HepG2 (cell line): ENCODE measurements around the gene CCDC73. TPM values are rescaled to one million over a fixed set of nuclear protein-coding genes. Genes with fewer than 3 reads are reported as not detected.
A peak's percentile ranks its signal among the peaks of the same experiment; 100 is the strongest.

ENCODE experiments used
- AGO1 ChIP-seq: fragments of 200-400 bp; formaldehyde crosslinking; IDR thresholded peaks from 2 replicates; pipeline ENCODE4 v1.6.1; 2017; ENCODE audit warnings: mild to moderate bottlenecking, low read depth, low read length, moderate library complexity; ENCODE audit not compliant: poor library complexity, severe bottlenecking
- ARNT ChIP-seq: fragments of 450-650 bp; IDR thresholded peaks from 2 replicates; pipeline ENCODE4 v1.6.1; 2017
- ASH2L ChIP-seq: fragments of 300-600, 200-600 bp; sonication (generic); IDR thresholded peaks from 2 replicates; pipeline ENCODE4 v1.7.0; 2017; ENCODE audit warnings: low read depth, mild to moderate bottlenecking, moderate library complexity, mixed read lengths, low read length; ENCODE audit not compliant: insufficient read length
- ATAD3A ChIP-seq: sonication (generic); formaldehyde crosslinking; IDR thresholded peaks from 2 replicates; pipeline ENCODE4 v1.4.0; 2020; ENCODE audit warnings: missing genetic modification reagents
- CENPX ChIP-seq: sonication (generic); formaldehyde crosslinking; IDR thresholded peaks from 2 replicates; pipeline ENCODE4 v1.9.0; 2021; ENCODE audit warnings: mild to moderate bottlenecking, missing genetic modification reagents, moderate library complexity
- HES4 ChIP-seq: sonication (generic); formaldehyde crosslinking; IDR thresholded peaks from 2 replicates; pipeline ENCODE4 v1.9.0; 2021; ENCODE audit warnings: mild to moderate bottlenecking, missing genetic modification reagents, borderline replicate concordance
- HNRNPUL1 ChIP-seq: fragments of 200-400 bp; formaldehyde crosslinking; IDR thresholded peaks from 2 replicates; pipeline ENCODE4 v1.6.1; 2017; ENCODE audit warnings: low read depth, mild to moderate bottlenecking, low read length, moderate library complexity
- KDM2A ChIP-seq: sonication (generic); formaldehyde crosslinking; IDR thresholded peaks from 2 replicates; pipeline ENCODE4 v1.4.0; 2020; ENCODE audit warnings: low read depth, missing genetic modification reagents, borderline replicate concordance
- KLF13 ChIP-seq: sonication (generic); formaldehyde crosslinking; IDR thresholded peaks from 2 replicates; pipeline ENCODE4 v1.4.0; 2020; ENCODE audit warnings: mild to moderate bottlenecking, missing genetic modification reagents
- PHF20 ChIP-seq: sonication (generic); formaldehyde crosslinking; IDR thresholded peaks from 2 replicates; pipeline ENCODE4 v1.5.0; 2020; ENCODE audit warnings: mild to moderate bottlenecking, missing genetic modification reagents
- REL ChIP-seq: sonication (generic); formaldehyde crosslinking; conservative IDR thresholded peaks from 2 replicates; pipeline ENCODE4 v1.8.0; 2022; ENCODE audit warnings: mild to moderate bottlenecking, missing genetic modification reagents, moderate library complexity
- TEAD3 ChIP-seq: optimal IDR thresholded peaks from 2 replicates; pipeline ENCODE3; 2016; ENCODE audit warnings: borderline replicate concordance
- TOPORS ChIP-seq: sonication (generic); formaldehyde crosslinking; IDR thresholded peaks from 2 replicates; pipeline ENCODE4 v1.8.0; 2023; ENCODE audit warnings: mild to moderate bottlenecking, missing genetic modification reagents
- XBP1 ChIP-seq: sonication (generic); formaldehyde crosslinking; IDR thresholded peaks from 2 replicates; pipeline ENCODE4 v1.5.0; 2020; ENCODE audit warnings: missing genetic modification reagents
- ZBTB7B ChIP-seq: sonication (generic); formaldehyde crosslinking; IDR thresholded peaks from 2 replicates; pipeline ENCODE4 v1.4.0; 2020; ENCODE audit warnings: missing genetic modification reagents
- ZFP36L2 ChIP-seq: sonication (generic); formaldehyde crosslinking; IDR thresholded peaks from 2 replicates; pipeline ENCODE4 v1.4.0; 2020; ENCODE audit warnings: missing genetic modification reagents
- ZFP90 ChIP-seq: sonication (generic); formaldehyde crosslinking; IDR thresholded peaks from 2 replicates; pipeline ENCODE4 v1.8.0; 2022; ENCODE audit warnings: missing genetic modification reagents, mild to moderate bottlenecking, inconsistent platforms, borderline replicate concordance
- ZNF234 ChIP-seq: sonication (generic); formaldehyde crosslinking; conservative IDR thresholded peaks from 2 replicates; pipeline ENCODE4 v1.5.1; 2020; ENCODE audit warnings: mild to moderate bottlenecking, missing genetic modification reagents
- ZNF335 ChIP-seq: sonication (generic); formaldehyde crosslinking; IDR thresholded peaks from 2 replicates; pipeline ENCODE4 v1.4.0; 2020; ENCODE audit warnings: missing genetic modification reagents
- ZNF572 ChIP-seq: sonication (generic); formaldehyde crosslinking; IDR thresholded peaks from 2 replicates; pipeline ENCODE4 v1.5.1; 2020; ENCODE audit warnings: mild to moderate bottlenecking, missing genetic modification reagents
- ZNF746 ChIP-seq: sonication (generic); formaldehyde crosslinking; IDR thresholded peaks from 2 replicates; pipeline ENCODE4 v1.8.0; 2022; ENCODE audit warnings: mild to moderate bottlenecking, missing genetic modification reagents
- ZNF761 ChIP-seq: sonication (generic); formaldehyde crosslinking; conservative IDR thresholded peaks from 2 replicates; pipeline ENCODE4 v1.4.0; 2020; ENCODE audit warnings: mild to moderate bottlenecking, missing genetic modification reagents
- polyA plus RNA-seq, 8 experiments: library from polyadenylated mRNA; depleted of rRNA in 3 of 8; stranded (reverse) in 7 of 8; unstranded in 1 of 8; fragments of >200 nt; fragmentation: Illumina TruSeq in 4 of 8; extraction: Trizol in 4 of 8; gene quantifications; 2 replicates each; pipeline versions ENCODE4 v1.2.1 to v1.2.3, GENCODE V29; 2011 to 2016; ENCODE audit warnings: low read depth in 4 of 8, missing spikeins in 1 of 8, mixed read lengths in 1 of 8; ENCODE audit not compliant: insufficient read depth in 1 of 8
- total RNA-seq, 5 experiments: library from RNA; depleted of rRNA; stranded (reverse); fragments of >200 nt; fragmentation: Illumina TruSeq; extraction: Trizol; gene quantifications; 2 replicates each; pipeline ENCODE4 v1.2.3, GENCODE V29; 2016; ENCODE audit warnings: low read depth in 1 of 5
- TF ChIP-seq, protein P1 (sequence below): sonication (generic); formaldehyde crosslinking; IDR thresholded peaks from 2 replicates; pipeline ENCODE4 v1.8.0; 2022; ENCODE audit warnings: missing genetic modification reagents, low read depth, mild to moderate bottlenecking, borderline replicate concordance
- TF ChIP-seq, protein P2 (sequence below): IDR thresholded peaks from 2 replicates; pipeline ENCODE4 v1.6.1; 2018; ENCODE audit warnings: missing genetic modification reagents, mild to moderate bottlenecking, missing compliant biosample characterization
- TF ChIP-seq, protein P3 (sequence below): sonication (generic); formaldehyde crosslinking; IDR thresholded peaks from 2 replicates; pipeline ENCODE4 v1.4.0; 2020; ENCODE audit warnings: missing genetic modification reagents
- TF ChIP-seq, protein P4 (sequence below): sonication (generic); formaldehyde crosslinking; IDR thresholded peaks from 2 replicates; pipeline ENCODE4 v1.5.1; 2020; ENCODE audit warnings: missing genetic modification reagents, mild to moderate bottlenecking, borderline replicate concordance
- TF ChIP-seq, protein P5 (sequence below): sonication (generic); formaldehyde crosslinking; IDR thresholded peaks from 2 replicates; pipeline ENCODE4 v1.8.0; 2022; ENCODE audit warnings: mild to moderate bottlenecking, missing genetic modification reagents, moderate library complexity

CCDC73 gene
- total and polyA plus RNA-seq, 2 of the 13 experiments (the other 11 are each of a cell fraction or from before 2014, with no cell fraction given) = 0.01 to 0.11 TPM

DNA sequence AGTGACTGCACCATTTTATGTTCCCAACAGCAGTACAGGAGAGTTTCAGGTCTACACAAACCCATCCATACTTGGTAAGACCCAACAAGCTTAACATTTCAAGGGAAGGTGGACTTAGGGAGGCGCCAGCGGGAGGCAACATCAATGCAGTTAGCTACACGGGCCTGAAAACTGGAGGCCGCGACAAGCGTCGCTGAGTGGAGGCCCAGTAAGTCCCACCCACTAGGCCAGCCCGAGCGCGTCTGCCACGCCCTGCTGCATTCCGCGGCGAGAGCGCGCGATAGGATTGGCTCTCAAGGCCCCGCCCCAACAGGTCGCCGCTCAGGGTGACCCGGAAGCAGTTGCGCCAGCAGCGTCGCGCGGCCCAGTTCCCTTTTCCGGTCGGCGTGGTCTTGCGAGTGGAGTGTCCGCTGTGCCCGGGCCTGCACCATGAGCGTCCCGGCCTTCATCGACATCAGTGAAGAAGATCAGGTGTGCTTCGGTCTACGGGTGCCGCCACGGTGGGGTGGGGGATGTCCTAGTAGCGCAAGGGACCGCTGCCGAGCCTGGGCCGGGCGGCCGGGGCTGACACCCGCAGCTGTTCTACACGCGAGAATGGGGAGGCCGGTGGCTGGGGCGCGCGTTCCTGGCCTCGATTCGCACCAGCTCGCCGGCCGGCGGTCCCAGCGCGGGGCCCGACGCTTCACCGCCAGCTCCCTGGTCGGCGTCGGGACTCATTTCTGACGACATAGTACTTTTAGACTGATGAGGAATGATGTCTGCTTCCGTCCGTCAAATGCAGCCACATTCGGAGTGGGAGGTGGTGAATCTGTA is 210.8 kb downstream of the CCDC73 start, which contains the start of gene EIF3M (continued):
- peak; percentile 83 for TF ChIP-seq ZNF335
- TF ChIP-seq KDM2A (CRISPR knock-in tag) = peak; percentile 96
- TF ChIP-seq CENPX = no peak
- TF ChIP-seq TOPORS (CRISPR knock-in tag) = peak; percentile 95
- no peak for TF ChIP-seq ZBTB7B
- peak; percentile 70; the same call in 1 of the 2 replicates for TF ChIP-seq ZNF234 (CRISPR knock-in tag)
- 0 out of 2 replicates have a peak, but pooled peaks have one; percentile 16 for TF ChIP-seq ZNF746 (CRISPR knock-in tag)
- TF ChIP-seq REL (CRISPR knock-in tag) = no peak
- TF ChIP-seq AGO1 = peak; percentile 66
- peak; percentile 95 for TF ChIP-seq ASH2L
- TF ChIP-seq ATAD3A = no peak
- TF ChIP-seq, protein P1, sequence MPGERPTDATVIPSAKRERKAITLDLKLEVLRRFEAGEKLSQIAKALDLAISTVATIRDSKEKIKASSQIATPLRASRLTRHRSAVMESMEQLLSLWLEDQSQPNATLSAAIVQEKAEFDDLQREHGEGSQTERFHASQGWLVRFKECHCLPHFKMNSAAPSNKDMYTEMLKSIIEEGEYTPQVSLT (CRISPR knock-in tag) = no peak
- TF ChIP-seq, protein P2, sequence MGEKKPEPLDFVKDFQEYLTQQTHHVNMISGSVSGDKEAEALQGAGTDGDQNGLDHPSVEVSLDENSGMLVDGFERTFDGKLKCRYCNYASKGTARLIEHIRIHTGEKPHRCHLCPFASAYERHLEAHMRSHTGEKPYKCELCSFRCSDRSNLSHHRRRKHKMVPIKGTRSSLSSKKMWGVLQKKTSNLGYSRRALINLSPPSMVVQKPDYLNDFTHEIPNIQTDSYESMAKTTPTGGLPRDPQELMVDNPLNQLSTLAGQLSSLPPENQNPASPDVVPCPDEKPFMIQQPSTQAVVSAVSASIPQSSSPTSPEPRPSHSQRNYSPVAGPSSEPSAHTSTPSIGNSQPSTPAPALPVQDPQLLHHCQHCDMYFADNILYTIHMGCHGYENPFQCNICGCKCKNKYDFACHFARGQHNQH (CRISPR knock-in tag) = peak; percentile 81; the same call in 1 of the 2 replicates
- no peak for TF ChIP-seq ARNT
- TF ChIP-seq, protein P3, sequence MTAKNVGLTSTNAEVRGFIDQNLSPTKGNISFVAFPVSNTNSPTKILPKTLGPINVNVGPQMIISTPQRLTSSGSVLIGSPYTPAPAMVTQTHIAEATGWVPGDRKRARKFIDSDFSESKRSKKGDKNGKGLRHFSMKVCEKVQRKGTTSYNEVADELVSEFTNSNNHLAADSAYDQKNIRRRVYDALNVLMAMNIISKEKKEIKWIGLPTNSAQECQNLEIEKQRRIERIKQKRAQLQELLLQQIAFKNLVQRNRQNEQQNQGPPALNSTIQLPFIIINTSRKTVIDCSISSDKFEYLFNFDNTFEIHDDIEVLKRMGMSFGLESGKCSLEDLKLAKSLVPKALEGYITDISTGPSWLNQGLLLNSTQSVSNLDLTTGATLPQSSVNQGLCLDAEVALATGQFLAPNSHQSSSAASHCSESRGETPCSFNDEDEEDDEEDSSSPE = peak; percentile 82
- TF ChIP-seq HNRNPUL1 = 0 out of 2 replicates have a peak, but pooled peaks have one; percentile 64
- TF ChIP-seq ZNF761 (CRISPR knock-in tag) = no peak
- TF ChIP-seq HES4 (CRISPR knock-in tag) = peak; percentile 92; the same call in 1 of the 2 replicates
- TF ChIP-seq PHF20 = peak; percentile 97
- no peak for TF ChIP-seq ZNF572 (CRISPR knock-in tag)
- no peak for TF ChIP-seq KLF13
- TF ChIP-seq, protein P4, sequence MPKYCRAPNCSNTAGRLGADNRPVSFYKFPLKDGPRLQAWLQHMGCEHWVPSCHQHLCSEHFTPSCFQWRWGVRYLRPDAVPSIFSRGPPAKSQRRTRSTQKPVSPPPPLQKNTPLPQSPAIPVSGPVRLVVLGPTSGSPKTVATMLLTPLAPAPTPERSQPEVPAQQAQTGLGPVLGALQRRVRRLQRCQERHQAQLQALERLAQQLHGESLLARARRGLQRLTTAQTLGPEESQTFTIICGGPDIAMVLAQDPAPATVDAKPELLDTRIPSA (CRISPR knock-in tag) = peak; percentile 76; the same call in 1 of the 2 replicates
- TF ChIP-seq, protein P5, sequence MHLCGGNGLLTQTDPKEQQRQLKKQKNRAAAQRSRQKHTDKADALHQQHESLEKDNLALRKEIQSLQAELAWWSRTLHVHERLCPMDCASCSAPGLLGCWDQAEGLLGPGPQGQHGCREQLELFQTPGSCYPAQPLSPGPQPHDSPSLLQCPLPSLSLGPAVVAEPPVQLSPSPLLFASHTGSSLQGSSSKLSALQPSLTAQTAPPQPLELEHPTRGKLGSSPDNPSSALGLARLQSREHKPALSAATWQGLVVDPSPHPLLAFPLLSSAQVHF = no peak
- TF ChIP-seq ZFP36L2 (CRISPR knock-in tag) = no peak
- peak; percentile 58; the same call in 1 of the 2 replicates for TF ChIP-seq ZFP90 (CRISPR knock-in tag)
- peak; percentile 98 for TF ChIP-seq TEAD3 (CRISPR knock-in tag)
- 0 out of 2 replicates have a peak, but pooled peaks have one; percentile 60 for TF ChIP-seq XBP1 (CRISPR knock-in tag)
